ENCODE results near the gene XRN2.
A peak's percentile ranks its signal among the peaks of the same experiment; 100 is the strongest.

XRN2 gene

DNA sequence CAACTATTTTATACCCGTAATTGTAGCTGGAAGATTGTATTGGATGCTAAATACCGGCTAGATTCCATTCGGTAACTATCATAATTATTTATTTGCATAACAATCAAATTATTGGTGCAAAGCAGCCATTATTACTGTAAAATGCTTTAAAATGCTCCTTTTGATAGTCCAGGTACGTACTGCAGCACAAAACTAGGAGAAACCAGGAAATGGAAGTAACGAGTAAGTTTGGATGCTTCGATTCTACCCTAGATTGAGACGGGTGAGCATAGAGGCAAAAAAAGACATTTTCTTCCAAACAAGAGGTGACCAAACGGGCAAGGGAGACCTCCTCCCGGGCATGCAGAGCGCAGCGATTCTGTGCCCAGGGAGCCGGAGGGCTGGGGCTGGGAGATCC lies 469 bp upstream of the XRN2 start:
- no peak for DNase-seq

DNA sequence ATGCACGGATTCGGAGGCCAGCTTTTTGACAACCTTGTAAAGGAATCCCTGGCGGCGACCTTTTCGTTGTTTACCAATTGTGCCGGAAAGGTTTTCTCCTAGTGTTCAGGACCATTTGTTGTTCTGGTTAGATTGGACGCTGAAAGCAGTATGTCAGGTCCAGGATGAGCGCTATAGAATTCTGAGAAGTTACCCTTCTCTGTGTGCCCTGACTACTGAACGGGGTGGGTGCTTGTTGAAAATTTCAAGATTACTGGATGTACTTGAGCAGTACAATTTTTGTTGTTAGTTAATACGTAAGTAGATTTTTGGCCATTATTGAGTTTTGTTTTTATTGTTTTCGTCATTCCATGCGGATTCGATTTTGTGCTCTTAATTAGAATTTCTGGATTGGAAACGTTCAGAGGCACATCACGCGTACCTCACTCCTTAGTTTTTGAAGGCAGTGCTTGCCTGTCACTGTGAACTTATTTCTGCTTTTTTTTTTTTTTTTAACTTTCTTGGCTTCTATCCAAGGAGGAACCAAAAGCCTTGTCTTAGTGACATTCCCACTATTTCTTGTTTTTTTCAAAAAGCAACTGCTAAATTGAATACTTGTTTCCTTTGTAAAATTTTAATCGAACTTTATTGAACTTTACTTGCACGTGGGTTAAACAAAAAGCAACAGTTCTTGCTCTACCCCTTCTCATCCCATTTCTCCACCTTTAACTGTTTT lies 898 bp downstream of the XRN2 start:
- peak; percentile 10 for DNase-seq

DNA sequence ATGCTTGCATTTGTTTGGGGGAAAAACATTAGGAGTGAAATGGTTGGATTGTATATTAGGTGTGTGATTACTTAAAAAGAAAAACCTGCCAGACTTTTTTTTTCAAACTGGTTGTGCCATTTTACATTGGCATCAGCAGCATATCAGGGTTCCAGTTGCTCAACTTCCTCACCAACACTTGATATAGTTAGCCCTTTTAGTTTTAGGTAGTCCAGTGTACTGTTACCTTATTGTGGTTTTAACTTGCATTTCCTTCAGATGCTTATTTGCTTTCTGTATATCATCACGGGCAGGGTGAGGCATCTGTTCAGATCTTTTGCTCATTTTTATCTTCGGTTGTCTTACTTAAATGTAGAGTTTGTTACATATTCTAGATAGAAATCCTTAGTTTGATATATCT lies 5.2 kb downstream of the XRN2 start:
- DNase-seq = no peak

DNA sequence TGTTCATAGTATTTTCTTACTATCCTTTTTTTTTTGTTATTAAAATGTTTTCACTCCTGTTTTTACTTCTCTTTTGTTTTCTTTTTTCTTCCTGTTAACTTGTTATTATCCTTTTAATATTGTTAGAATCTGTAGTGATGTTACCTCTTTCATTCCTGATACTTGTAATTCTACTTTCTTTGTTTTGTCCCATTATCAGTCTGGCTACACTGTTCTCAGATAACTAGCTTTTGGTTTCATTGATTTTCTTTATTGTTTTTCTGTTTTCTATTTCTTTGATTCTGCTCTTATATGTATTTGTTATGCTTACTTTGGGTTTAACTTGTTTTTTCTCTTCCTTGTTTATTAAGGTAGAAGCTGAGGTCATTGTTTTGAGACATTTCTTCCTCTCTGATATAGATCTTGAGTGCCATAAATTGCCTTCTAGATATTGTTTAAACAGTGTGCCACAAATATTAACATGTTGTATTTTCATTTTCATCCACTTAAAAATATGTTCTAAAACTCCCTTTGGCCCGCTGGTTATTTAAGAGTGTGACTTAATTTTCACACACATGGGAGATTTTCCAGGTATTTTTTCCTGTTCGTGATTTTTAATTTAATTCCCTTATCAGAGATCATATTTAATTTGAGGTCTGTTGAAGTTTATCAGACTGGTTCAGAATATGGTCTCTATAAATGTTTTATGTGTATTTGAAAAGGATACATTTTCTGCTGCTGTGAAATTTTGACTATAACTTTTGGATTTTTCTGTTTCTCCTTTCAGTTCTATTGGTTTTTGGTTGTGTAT lies 6.7 kb downstream of the XRN2 start:
- no peak for DNase-seq

DNA sequence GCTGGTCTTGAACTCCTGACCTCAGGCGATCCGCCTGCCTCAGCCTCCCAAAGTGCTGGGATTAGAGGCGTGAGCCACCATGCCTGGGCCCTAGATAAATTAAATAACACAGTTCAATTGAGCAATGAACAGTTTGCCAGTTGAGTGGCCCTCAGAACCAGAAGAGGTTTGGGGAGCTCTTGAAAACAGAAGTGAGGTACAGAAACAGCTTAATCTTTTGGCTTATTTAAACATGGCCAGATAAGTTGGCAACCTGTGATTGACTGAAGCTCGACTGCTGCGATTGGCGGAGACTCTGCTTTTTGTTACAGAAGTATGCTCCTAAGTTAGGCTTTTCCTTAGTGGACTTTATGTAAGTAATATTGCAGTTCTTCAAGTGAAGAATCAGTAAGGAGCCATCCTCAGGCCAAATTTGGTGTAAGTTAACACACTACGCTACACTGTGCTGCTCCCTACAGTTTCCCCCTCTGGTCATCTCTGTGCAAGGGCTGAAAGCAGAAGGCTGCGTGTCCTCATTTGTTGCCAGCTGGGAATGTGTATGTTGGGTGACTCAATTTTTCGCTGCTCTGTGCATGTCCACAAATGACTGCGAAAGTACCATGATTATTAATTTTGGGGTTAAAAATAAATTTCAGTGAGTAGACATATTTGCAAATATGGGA lies 9.8 kb downstream of the XRN2 start:
- DNase-seq = no peak

DNA sequence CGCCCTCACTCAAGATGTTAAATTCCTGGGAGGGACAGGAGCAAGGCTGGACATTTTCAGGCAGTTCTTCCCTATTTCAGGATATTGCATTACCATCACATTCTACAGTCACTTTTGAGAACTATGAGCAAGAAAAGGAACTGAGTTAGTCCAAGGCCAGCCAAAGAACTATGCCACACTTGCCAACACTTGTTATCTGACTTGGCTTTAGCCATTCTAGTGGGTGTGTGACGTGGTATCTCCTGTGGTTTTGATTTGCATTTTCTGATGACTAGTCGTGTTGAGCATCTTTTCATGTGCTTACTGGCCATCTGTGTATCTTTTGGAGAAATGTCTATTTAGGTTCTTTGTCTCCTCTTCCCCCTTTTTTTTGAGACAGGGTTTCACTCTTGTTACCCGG lies 12.0 kb downstream of the XRN2 start:
- peak; percentile 33 for DNase-seq

DNA sequence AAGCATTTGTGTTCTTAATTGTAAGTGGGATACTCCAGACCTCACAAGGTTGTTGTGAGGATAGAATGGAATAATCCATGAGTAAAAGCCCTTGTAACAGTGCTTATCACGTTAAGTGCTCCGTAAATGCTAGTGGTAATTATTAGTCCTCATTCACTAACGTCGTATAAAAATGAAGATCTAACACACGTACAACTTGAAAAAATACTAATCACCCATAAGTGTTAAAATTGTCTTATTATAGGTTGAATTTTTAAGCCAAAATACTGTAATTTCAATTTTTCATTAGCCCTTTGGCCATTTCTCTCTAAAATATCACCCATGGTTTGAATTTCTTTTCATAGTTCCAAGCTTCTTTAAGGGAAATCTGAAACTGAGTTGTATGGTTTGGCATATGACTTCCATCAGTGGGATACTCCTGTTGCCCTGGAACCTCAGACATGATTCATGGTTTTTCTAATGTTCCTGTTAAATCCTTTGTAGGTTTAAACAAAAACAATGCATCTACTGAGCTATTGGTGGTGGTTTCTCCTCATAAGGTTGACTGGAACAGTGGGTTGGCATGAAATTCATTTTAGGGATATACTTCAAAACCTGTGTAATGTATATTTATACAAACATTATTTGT lies 19.1 kb downstream of the XRN2 start:
- DNase-seq = no peak

DNA sequence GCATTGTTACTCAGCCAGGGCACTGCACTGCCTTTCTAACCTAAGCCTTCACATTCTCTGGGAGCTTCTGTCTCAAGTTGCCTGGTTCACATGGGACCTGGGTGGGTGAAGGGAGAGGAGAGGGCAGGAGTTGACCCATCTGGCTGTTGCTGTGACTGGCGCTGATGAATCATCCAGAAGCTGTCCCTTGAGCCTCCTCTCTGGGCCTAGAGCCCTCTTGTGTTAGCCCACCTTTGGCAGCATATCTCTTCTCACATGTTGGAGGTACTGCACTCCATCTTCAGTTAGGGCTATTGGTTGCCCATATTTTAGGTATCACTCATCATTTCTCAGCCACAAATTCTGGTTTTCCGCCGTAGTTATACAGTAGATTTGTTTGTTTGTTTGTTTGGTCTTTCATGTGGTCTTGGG lies 19.8 kb downstream of the XRN2 start:
- peak; percentile 2 for DNase-seq

DNA sequence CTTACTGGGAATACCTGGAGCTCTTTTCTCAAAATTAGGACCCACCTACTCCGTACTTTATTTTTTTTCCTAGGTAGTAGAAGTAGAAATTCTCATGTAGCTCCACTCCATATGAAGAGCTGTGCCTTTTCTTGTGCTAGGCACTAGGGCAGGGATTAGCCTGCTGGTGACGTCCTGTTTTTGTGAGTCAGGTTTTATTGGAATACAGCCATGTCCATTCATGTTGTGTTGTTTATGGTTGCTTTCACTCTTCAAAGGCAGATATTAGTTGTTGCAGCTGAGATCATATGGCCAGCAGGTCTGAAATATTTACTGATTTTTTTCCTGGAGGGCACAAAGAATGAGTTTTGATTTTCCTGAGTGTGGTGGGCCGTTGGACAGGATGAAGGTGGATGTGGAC lies 20.5 kb downstream of the XRN2 start:
- DNase-seq = peak; percentile 23

DNA sequence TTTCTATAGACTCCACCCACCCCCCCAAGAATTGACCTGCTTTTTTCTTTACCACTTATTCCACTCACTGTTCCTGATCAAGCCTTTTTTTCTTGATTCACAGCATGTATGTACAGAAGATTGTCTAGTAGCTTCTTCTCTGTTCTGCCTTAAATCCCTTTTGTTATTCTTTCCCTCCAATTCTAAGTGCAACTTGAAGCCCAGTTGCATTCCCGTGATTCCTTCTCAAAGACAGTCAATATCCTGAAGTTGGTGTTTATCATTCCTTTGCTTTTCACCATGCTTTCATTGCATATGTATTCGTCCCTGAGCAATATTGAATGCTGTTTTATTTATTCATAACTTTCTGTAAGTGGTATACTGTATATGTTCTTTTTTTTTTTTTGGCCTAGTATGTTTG lies 21.0 kb downstream of the XRN2 start:
- DNase-seq = peak; percentile 12

DNA sequence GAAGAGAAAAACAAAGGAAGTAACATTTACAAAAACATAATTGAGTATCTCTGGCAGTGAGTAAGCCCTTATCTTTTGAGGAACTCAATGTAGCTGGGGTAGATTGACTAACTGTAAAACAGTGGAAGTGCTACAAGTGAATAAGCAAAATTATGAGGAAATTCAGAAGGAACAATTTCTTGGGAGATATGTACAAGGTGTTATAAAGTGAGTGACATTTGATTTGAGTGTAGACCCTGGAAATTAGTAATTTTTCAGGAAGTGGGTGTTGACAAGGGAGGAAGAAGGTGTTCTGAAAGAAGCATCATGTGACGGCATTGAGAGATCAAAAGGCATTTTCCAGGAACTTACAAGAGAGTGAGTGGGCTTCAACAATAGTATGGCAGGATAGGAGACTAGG lies 22.2 kb downstream of the XRN2 start:
- no peak for DNase-seq

DNA sequence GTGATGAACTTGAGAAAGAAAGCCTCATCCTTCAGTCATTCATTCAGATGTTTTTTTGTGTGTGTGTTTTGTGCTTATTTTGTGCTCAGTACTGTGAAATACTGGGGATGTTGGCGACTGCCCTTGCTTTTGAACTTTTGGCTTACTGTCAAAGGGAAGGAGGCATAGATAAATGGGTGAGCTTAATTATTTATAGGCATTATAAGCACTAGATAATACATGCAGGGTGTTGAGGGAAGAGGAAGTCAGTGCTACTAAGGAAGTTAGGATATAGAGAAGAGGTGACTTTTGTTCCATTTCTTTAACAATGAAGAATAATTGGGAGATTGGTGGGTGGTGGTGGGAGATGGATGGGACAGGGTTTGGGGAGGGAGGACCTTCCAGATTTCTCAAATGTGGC lies 23.6 kb downstream of the XRN2 start:
- DNase-seq = no peak

DNA sequence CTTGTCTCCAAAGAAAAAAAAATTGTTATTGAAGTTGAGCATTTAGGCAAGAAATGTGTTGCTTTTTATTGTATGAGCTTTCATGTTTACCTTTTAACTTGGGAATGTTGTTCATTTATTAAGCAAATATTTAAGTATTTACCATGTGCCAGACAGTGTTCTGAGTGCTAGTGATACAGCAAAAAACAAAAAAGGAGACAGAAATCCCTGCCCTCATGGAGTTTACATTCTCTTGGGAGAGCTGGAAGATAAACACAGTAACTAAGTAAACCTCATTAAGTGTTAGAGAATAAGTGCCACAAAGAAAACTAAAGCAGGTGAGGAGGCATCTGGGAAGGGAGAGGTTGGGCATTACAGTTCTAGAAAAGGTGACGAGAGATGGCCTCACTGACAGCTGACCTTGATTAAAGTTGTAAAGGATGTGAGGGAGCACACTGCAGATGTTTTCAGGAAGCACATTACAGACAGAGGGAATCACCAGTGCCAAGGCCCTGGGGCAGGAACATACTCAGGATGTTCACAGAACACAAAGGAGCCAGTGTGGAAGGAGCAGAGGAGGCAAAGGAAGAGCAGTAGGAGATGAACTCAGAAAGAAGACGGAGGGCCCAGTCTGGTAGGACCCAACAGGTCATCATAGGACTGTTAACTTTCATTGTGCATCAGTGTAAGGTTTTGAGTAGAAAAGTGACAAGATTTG lies 33.5 kb downstream of the XRN2 start:
- DNase-seq = no peak

DNA sequence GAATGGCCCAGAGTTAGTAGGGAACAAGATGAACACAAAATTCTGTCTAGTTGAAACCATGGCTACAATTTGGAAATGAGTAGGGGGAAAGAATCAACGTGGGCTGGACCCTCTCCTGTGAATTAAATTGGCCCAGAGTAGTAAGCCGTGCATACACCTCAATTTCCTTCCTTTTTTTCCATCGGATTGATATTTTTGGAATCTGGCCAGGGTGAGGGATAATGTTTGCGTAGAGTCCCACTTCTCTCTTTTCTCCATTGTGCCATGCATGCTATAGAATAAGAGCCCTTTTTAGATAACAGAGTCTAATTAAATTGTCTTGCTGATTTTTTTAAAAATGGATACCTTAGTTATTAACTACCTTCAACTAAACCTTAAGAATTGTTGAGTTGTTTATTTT lies 35.2 kb downstream of the XRN2 start:
- no peak for DNase-seq

DNA sequence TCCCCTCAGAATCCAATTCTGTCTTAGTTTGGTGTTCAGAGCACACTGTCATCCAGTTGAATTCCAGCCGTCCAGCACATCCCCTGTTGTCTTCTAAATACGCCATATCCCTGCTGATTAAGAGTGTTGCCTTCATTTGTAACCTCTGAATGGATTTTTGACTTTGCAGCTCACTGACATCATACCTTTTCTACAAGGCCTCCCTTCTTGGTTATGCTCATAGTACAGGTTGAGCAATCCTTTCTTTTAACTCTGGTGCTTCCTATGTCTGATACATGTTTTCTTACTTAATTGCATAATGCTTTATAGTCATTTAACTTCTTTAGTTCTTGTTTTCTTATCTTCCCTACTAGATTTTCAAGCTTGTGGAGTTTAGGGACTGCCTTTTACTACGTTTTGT lies 36.4 kb downstream of the XRN2 start:
- DNase-seq = no peak

DNA sequence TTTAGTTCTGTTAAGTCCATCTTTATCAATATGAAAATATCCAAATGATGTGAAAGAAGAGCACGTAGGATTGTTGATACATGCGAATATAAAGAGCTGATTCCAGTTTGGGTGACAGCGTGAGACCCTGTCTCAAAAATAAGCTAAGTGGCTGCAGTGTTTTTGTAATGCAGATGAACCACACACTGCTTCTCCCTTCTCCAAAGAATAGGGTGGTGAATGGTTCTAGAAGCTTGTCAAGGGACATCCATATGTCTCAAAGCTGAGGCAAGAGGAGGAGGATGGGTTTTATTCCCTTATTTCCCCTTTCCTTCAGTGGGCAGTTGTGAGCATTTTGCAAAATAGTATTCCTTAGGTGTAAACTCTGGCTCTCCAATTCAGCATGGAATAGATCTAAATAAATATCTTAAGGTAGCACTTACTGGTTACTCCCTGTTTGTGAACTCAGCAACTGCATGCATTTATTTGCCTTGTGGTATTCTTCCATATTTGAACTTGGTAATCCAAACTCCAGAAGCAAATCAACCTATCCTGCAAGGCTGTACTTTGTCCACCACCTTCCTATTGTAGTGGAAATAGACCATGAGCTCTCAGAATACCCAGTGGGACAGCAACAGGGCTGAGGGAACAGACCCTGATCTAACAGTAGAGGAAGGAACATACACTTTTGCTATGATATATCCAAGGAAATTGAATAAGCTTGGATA lies 38.0 kb downstream of the XRN2 start:
- no peak for DNase-seq

DNA sequence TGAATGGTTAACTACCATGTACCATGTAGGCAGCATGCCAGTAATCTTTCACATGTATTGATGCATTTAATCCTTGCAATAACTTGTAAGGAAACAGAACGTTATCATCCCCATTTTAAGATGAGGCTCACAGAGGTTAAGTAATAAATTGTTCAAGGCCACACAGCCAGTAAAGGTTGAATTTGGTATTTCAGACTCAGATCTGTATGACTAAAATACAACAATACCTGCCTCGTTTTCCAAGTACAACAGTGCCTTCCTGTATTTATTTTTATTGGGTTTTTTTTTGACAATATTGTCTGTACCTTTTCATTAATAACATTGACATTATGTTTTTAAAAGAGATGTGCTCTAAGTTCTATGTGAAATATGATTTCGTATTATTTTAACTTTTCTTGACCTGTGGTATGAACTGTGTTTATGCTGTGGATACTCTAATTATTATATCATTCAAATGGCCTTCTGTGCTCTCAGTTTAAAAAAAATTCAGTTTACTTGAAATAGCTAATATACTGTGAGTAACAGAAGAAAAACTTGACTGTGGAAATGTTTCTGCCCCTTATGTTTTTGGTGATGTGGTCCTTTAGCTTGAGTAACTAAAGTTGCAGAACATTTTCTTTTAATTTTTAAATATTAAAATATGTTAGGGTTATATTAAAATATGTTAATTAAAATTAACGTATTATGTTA lies 39.7 kb downstream of the XRN2 start:
- DNase-seq = no peak

DNA sequence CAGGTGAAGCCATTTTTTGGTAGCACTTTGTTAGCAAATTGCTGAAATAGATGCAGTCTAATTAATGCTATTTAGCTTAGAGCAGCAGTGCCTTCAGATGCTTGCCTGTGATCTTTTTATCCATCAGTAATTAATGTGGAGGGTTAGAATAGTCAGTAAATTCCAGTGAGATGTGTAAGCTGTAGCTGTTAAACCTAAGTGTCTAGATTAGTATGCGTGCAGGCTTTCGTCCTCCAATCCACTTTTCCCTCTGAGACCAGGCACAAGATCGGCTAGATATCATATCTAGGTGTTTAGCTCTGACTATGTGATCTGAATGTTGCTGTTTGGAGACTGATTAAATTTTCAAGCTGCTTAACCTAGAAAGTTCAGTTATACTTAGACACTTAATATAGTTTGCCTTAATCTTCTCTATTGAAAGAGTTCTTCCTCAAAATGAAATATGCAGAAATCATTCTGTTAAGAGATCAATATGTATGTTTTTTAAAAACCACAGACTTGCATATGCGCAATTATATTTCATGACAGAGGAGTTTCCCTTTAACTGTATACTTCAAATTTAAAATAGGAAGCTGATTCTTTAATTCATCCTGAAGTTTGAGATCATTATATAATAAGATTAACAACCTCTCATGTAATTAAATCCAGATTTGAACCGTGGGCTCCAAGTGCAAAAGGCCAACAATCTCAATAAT lies 41.2 kb downstream of the XRN2 start:
- no peak for DNase-seq

DNA sequence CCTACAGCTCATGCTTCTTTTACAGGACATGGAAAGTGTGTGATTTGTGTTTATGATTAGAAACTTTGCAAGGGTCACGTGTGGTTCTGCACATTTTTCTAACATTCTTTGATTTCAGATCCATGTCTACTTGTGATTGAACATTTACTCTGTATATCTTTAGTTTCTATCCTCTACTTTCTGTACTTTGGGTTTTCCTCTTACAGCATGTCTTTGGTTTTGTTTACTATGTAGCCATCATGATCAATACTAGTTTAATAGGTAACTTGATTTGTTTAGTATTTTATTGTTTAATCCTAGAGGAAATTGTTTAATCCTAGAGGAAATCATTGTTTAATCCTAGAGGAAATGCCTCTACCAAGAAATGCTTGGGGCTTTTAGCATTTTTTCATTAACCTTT lies 41.8 kb downstream of the XRN2 start:
- DNase-seq = no peak

DNA sequence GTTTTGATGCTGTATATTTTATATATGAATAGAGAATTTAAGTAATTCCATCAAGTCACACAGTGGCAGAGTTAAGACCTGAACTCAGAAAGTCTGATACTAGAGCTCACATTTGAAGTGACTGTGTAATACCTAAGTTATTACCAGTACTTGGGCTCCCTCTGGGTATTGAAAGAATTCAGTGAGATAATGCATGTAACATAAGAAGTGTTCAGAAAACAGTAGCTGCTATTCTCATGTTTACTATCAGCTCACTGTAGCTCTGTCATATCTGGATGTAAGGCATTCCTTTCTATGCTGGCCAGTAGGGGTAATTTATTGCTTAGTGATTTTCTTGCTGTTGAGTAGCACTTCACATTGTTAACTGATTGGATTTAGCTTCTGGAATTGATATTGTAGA lies 49.6 kb downstream of the XRN2 start:
- peak; percentile 48 for DNase-seq

DNA sequence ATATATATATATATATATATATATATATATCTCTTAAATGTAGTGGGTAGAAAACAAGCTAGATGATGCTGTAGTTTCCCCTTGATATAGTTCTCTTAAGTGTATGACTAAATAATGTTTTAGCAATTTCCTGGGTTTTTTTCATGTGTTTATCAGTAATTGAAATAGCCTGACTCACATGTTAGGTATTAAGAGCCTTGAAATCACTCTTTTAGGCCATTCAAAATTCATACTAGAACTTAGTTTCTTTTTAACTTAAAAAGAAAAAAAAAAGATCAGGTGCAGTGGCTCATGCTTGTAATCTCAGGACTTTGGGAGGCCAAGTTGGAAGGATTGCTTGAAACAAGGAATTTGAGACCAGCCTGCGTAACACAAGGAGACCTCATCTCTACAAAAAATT lies 50.1 kb downstream of the XRN2 start:
- DNase-seq = peak; percentile 14
